Effector memory CD4-positive, alpha-beta T cell (primary cell): ENCODE results near the gene PPP1R16B.

Source experiments
- DNase-seq, 3 donors: peaks; one replicate each; pipeline ENCODE4 v3.0.0-alpha.2; 2020
- H3K27ac ChIP-seq: 2 replicates; pipeline ENCODE4 v1.7.0; 2013; ENCODE audit warnings: mild to moderate bottlenecking, low read length, moderate library complexity; ENCODE audit not compliant: insufficient read depth, poor library complexity, severe bottlenecking
- H3K27me3 ChIP-seq: replicated peaks from 2 replicates; pipeline ENCODE4 v1.7.0; 2013; ENCODE audit warnings: mild to moderate bottlenecking, low read length; ENCODE audit not compliant: insufficient read depth, control insufficient read depth, poor library complexity, severe bottlenecking
- H3K36me3 ChIP-seq: 2 replicates; pipeline ENCODE4 v1.7.0; 2013; ENCODE audit warnings: mild to moderate bottlenecking, low read length, moderate library complexity; ENCODE audit not compliant: control insufficient read depth, insufficient read depth
- H3K4me1 ChIP-seq: 2 replicates; pipeline ENCODE4 v1.7.0; 2013; ENCODE audit warnings: low read length, mild to moderate bottlenecking; ENCODE audit not compliant: control insufficient read depth, insufficient read depth, poor library complexity, severe bottlenecking
- H3K4me3 ChIP-seq: 2 replicates; pipeline ENCODE4 v1.7.0; 2013; ENCODE audit warnings: low read length, low read depth, mild to moderate bottlenecking; ENCODE audit not compliant: insufficient read depth, poor library complexity, severe bottlenecking
- H3K9me3 ChIP-seq: 2 replicates; pipeline ENCODE4 v1.7.0; 2013; ENCODE audit warnings: mild to moderate bottlenecking, low read length, moderate library complexity; ENCODE audit not compliant: control insufficient read depth

Gene PPP1R16B

GRCh38 chr20:38770546-38770945 is 35.0 kb upstream of the PPP1R16B start:
- H3K36me3 ChIP-seq: peaks cover 71% of the 10 kb centered on the region

GRCh38 chr20:38770970-38771369 is 34.5 kb upstream of the PPP1R16B start:
- Histone ChIP-seq H3K27ac (no peak overlapping the region), H3K9me3 (no peaks in the 10 kb centered on the region), H3K4me3 (no peak overlapping the region), H3K36me3 (peaks cover 67% of the 10 kb centered on the region), H3K27me3 (no peaks in the 10 kb centered on the region), H3K4me1 (no peaks in the 10 kb centered on the region)
- DNase-seq: no peak

More at GRCh38 chr20:38770546-38770945, 35.0 kb upstream of the PPP1R16B start:
- Histone ChIP-seq H3K4me1 (no peaks in the 10 kb centered on the region), H3K9me3 (no peaks in the 10 kb centered on the region), H3K27me3 (no peaks in the 10 kb centered on the region), H3K4me3 (no peak overlapping the region), H3K27ac (no peak overlapping the region)
- DNase-seq: no peak

GRCh38 chr20:38771621-38772020 is 33.9 kb upstream of the PPP1R16B start:
- Histone ChIP-seq H3K4me1 (no peaks in the 10 kb centered on the region), H3K27me3 (no peaks in the 10 kb centered on the region), H3K27ac (no peak overlapping the region), H3K9me3 (no peaks in the 10 kb centered on the region), H3K36me3 (peaks cover 65% of the 10 kb centered on the region), H3K4me3 (no peak overlapping the region)
- no peak for DNase-seq

- DNase-seq: no peak
- no peaks in the 10 kb centered on the region for H3K27me3 ChIP-seq
- no peaks in the 10 kb centered on the region for H3K9me3 ChIP-seq
- no peak overlapping the region for H3K4me3 ChIP-seq
- no peak overlapping the region for H3K27ac ChIP-seq
- H3K4me1 ChIP-seq: no peaks in the 10 kb centered on the region
- H3K36me3 ChIP-seq: peaks cover 42% of the 10 kb centered on the region
Measured at GRCh38 chr20:38774167-38774566, 31.3 kb upstream of the PPP1R16B start.

GRCh38 chr20:38776363-38776762 is 29.1 kb upstream of the PPP1R16B start:
- no peak for DNase-seq
- Histone ChIP-seq H3K4me1 (no peaks in the 10 kb centered on the region), H3K36me3 (peaks cover 26% of the 10 kb centered on the region), H3K27ac (no peak overlapping the region), H3K9me3 (no peaks in the 10 kb centered on the region), H3K27me3 (no peaks in the 10 kb centered on the region), H3K4me3 (no peak overlapping the region)

GRCh38 chr20:38779247-38780097 is 26.0 kb upstream of the PPP1R16B start:
- Histone ChIP-seq H3K9me3 (no peaks in the 10 kb centered on the region), H3K4me1 (no peaks in the 10 kb centered on the region), H3K4me3 (no peak overlapping the region), H3K36me3 (peaks cover 3% of the 10 kb centered on the region), H3K27ac (no peak overlapping the region), H3K27me3 (no peaks in the 10 kb centered on the region)
- no peak for DNase-seq

GRCh38 chr20:38782275-38782674 is 23.2 kb upstream of the PPP1R16B start:
- Histone ChIP-seq H3K4me3 (no peak overlapping the region), H3K4me1 (no peaks in the 10 kb centered on the region), H3K27me3 (no peaks in the 10 kb centered on the region), H3K27ac (no peak overlapping the region), H3K9me3 (no peaks in the 10 kb centered on the region), H3K36me3 (no peaks in the 10 kb centered on the region)
- DNase-seq: no peak

GRCh38 chr20:38787870-38788269 is 17.6 kb upstream of the PPP1R16B start:
- no peak overlapping the region for H3K4me3 ChIP-seq
- H3K4me1 ChIP-seq: no peaks in the 10 kb centered on the region
- H3K27me3 ChIP-seq: no peaks in the 10 kb centered on the region
- no peak overlapping the region for H3K27ac ChIP-seq
- no peaks in the 10 kb centered on the region for H3K9me3 ChIP-seq
- DNase-seq: no peak
- H3K36me3 ChIP-seq: no peaks in the 10 kb centered on the region

GRCh38 chr20:38789503-38790199 is 15.8 kb upstream of the PPP1R16B start:
- no peaks in the 10 kb centered on the region for H3K36me3 ChIP-seq
- H3K4me1 ChIP-seq: no peaks in the 10 kb centered on the region
- H3K27me3 ChIP-seq: no peaks in the 10 kb centered on the region
- H3K27ac ChIP-seq: no peak overlapping the region
- no peak overlapping the region for H3K4me3 ChIP-seq
- DNase-seq: no peak
- H3K9me3 ChIP-seq: no peaks in the 10 kb centered on the region
